ENCODE data around the gene GMPPB. TPM values are rescaled to one million over a fixed set of nuclear protein-coding genes. Genes with fewer than 3 reads are reported as not detected.

Gene GMPPB
- total and polyA plus RNA-seq, 4 donors: 12.6 to 57.8 (median 35.6) TPM

GRCh38 chr3:49673715-49674496 is 49.8 kb downstream of the GMPPB start, which contains the start of gene APEH (continued):
- TF ChIP-seq ZBTB33 (IDR thresholded peaks at IDR 0.05): no peak
- no peak for TF ChIP-seq MAX (IDR thresholded peaks at IDR 0.05)
- no peak for TF ChIP-seq TAF1 (conservative IDR thresholded peaks at IDR 0.05)

- no peaks in the 10 kb centered on the region for H3K9me3 ChIP-seq (ENCODE audit: control insufficient read depth in 4 of 4, low read length in 3 of 4)
- peaks cover 32 to 68% (median 50%) of the 10 kb centered on the region in 4 donors for H3K4me1 ChIP-seq (ENCODE audit: control insufficient read depth in 4 of 4, insufficient read depth in 4 of 4, low read length in 3 of 4)
- H3K9ac ChIP-seq (ENCODE audit: low read depth in 1 of 2, low read length in 2 of 2): peak overlapping the region; percentile 2 to 8
- H3K27ac ChIP-seq (ENCODE audit: low read depth in 1 of 2, low read length in 2 of 2): peak overlapping the region; percentile 84 to 91
- DNase-seq (ENCODE audit: low spot score): peak; percentile 83
- peaks cover 4 to 18% (median 9%) of the 10 kb centered on the region in 4 donors for H3K36me3 ChIP-seq (ENCODE audit: control insufficient read depth in 4 of 4, insufficient read depth in 3 of 4, low read depth in 1 of 4, low read length in 3 of 4)
- peak overlapping the region; percentile 48 to 76 (median 66) for H3K4me3 ChIP-seq (ENCODE audit: low read depth in 1 of 3, low read length in 3 of 3)
- WGBS: 21% methylated on average over 17 of the region's 17 CpGs
- TF ChIP-seq HNF4G (IDR thresholded peaks at IDR 0.05) (no peak), HNF4A (conservative IDR thresholded peaks at IDR 0.05) (peak in 1 of 2 donors; percentile 4), GABPA (IDR thresholded peaks at IDR 0.05 in 1 of 2, conservative IDR thresholded peaks at IDR 0.05 in 1 of 2) (no peak)
- H3K27me3 ChIP-seq (ENCODE audit: control insufficient read depth in 4 of 4, insufficient read depth in 4 of 4, low read length in 3 of 4): no peaks in the 10 kb centered on the region
Measured at GRCh38 chr3:49673121-49673714, 50.5 kb downstream of the GMPPB start.

GRCh38 chr3:49671291-49672288 is 52.2 kb downstream of the GMPPB start:
- Histone ChIP-seq H3K9me3 (ENCODE audit: control insufficient read depth in 4 of 4, low read length in 3 of 4) (no peaks in the 10 kb centered on the region), H3K27ac (ENCODE audit: low read depth in 1 of 2, low read length in 2 of 2) (peak overlapping the region; percentile 57 to 81), H3K36me3 (ENCODE audit: control insufficient read depth in 4 of 4, insufficient read depth in 3 of 4, low read depth in 1 of 4, low read length in 3 of 4) (peaks cover 0 to 8% (median 5%) of the 10 kb centered on the region in 4 donors), H3K9ac (ENCODE audit: low read depth in 1 of 2, low read length in 2 of 2) (peak overlapping the region in 1 of 2 donors; percentile 24), H3K27me3 (ENCODE audit: control insufficient read depth in 4 of 4, insufficient read depth in 4 of 4, low read length in 3 of 4) (no peaks in the 10 kb centered on the region), H3K4me3 (ENCODE audit: low read depth in 1 of 3, low read length in 3 of 3) (no peak overlapping the region), H3K4me1 (ENCODE audit: control insufficient read depth in 4 of 4, insufficient read depth in 4 of 4, low read length in 3 of 4) (peaks cover 39 to 84% (median 66%) of the 10 kb centered on the region in 4 donors)
- peak; percentile 84 for DNase-seq (ENCODE audit: low spot score)
- WGBS: 21% methylated on average over 11 of the region's 11 CpGs
- TF ChIP-seq RAD21 (IDR thresholded peaks at IDR 0.05) (peak; percentile 93 to 96), HNF4A (conservative IDR thresholded peaks at IDR 0.05) (peak; percentile 88 to 89), TAF1 (conservative IDR thresholded peaks at IDR 0.05) (no peak), MAX (IDR thresholded peaks at IDR 0.05) (peak; percentile 86), NR2F2 (IDR thresholded peaks at IDR 0.05) (peak; percentile 25), FOXA2 (IDR thresholded peaks at IDR 0.05) (peak; percentile 60), REST (IDR thresholded peaks at IDR 0.05) (peak; percentile 45), YY1 (IDR thresholded peaks at IDR 0.05) (peak; percentile 55), FOXA1 (IDR thresholded peaks at IDR 0.05) (peak; percentile 34), JUND (IDR thresholded peaks at IDR 0.05) (peak in 1 of 2 donors; percentile 41), HNF4G (IDR thresholded peaks at IDR 0.05) (peak; percentile 49), GABPA (IDR thresholded peaks at IDR 0.05 in 1 of 2, conservative IDR thresholded peaks at IDR 0.05 in 1 of 2) (no peak), ZBTB33 (IDR thresholded peaks at IDR 0.05) (peak; percentile 36), SP1 (IDR thresholded peaks at IDR 0.05) (peak; percentile 89), RXRA (IDR thresholded peaks at IDR 0.05) (peak; percentile 99)

Measured in liver (tissue), 9 donors.